GM12872 (cell line): ENCODE measurements around the gene CLDN7.
A peak's percentile ranks its signal among the peaks of the same experiment; 100 is the strongest.

ENCODE experiments used
- CTCF ChIP-seq: IDR thresholded peaks from 3 replicates; pipeline ENCODE4 v1.5.1; 2011; ENCODE audit warnings: low read depth, mild to moderate bottlenecking, low read length, moderate library complexity; ENCODE audit not compliant: insufficient read depth

The CLDN7 gene

GRCh38 chr17:7213895-7214299 is 48.4 kb downstream of the CLDN7 start:
- TF ChIP-seq CTCF = peak; percentile 61

DNA sequence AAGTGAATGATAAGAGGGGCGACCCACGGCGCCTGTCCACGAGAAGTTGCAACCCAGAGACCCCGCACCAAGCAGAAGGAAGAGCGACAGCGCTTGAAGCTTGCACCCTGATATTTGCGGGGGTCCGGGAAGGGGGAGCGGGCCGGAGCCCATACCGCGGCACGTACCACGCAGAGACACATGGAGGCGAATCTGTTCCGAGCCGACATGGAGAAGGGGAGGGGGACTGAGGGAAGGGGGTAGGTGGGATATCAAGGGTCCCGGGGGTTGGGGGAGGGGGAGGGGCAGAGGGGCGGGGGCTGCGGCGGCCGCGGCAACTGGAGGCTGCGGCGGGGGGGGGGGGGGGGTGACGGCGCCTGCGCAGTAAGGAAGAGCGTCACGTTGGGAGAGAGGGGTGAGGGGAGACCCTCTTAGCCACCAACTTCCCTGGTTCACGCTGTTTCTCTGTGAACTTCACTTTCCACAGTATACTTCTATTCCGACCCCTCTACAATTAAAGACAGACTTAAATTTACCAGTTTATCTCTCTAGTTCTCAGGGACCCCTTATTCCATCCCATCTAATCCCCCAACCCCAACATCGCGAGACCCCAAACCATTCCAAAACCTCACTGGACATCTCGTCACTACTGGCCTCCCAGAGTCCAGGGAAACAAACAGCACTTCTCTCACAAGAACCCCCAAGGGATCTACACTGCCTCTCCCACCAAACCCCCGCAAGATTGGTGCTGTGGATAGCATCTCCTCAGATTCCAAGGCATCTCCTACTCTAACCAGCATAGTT is 50.6 kb downstream of the CLDN7 start:
- TF ChIP-seq CTCF = no peak
